ENCODE measurements around the gene INIP.
"Not testable (repeated sequence)": the region's sequence is repeated elsewhere in the genome, so short reads cannot be mapped to it uniquely, and the experiment has no call there.

The INIP gene

DNA sequence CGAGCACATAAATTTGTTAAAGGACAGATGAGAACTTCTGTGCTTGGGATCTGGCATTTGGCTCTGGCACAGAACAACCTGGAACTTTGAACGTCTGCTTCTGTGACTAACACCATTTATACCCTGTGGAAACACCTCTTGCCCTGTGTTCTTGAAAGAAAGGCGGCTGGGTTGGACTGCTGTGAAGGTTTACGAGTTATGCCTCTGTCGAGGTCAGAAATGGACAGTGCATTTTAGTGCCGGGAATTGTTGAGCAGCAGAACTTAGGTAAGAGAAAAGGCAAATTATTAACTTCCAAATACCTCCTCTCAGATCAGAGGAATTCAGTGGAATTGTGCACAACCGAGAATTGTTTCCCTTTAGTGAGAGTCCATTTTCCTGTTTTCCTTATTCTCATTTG is 14.1 kb upstream of the INIP start:
- no peak for DNase-seq

GRCh38 chr9:112728401-112728800 is 10.5 kb upstream of the INIP start:
- no peak for DNase-seq

- no peak for DNase-seq
These were observed 8.5 kb upstream of the INIP start for GRCh38 chr9:112726428-112726827.

DNA sequence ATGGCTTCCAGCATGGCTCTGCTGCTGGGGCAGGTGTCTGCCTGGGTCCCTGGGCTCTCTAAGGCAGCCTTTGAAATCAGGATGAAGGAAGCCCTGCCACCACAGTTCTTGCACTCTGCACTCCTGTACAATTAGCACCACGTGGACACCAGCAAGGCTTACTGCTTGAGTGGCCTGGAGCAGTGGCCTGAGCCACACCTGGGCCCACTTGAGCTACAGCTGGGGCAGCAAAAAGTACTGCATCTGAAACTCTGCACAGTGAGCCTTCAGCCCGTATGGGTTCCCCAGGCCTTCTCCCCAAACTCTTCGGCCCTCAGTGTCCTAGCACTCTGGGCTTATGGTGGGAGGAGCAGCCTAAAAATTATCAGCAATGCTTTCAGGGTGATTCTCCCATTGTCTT is 8.0 kb upstream of the INIP start:
- DNase-seq, result no peak

DNA sequence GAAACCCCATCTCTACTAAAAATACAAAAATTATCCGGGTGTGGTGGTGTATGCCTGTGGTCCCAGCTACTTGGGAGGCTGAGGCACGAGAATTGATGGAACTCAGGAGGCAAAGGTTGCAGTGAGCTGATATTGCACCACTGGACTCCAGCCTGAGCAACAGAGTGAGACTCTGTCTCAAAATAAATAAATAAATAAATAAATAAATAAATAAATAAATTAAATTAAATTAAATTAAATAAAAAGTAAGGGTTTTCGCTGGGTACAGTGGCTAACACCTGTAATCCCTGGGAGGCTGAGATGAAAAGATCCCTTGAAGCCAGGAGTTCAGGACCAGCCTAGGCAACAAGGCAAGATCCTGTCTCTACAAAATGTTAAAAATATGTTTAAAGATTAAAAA is 4.8 kb upstream of the INIP start:
- not testable (repeated sequence) for DNase-seq

GRCh38 chr9:112720113-112720780 is 2.3 kb upstream of the INIP start:
- DNase-seq, result no peak

DNA sequence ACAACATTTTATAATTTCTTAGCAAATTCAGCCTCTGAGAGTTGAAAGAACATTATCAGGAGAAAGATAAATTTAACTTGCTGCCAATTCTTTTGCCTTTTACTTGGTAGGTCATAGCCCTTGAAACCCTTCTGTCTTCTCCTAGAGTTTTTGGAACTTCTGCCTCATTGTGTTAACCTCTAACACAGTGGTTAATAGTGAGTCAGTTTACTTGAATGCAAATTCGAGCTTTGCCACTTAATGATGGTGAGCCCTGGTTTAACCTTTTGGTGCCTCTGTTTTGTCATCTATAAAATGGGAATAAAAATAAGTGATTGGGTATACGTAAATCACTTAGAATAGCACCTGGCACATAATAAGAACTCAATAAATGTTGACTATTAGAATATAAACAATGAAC is 1.8 kb upstream of the INIP start:
- no peak for DNase-seq

GRCh38 chr9:112719241-112719691 is 1.3 kb upstream of the INIP start:
- no peak for DNase-seq

- no peak for DNase-seq
These were observed 5.2 kb downstream of the INIP start for GRCh38 chr9:112712678-112713077.

GRCh38 chr9:112711050-112711689 is 6.7 kb downstream of the INIP start:
- no peak for DNase-seq

DNA sequence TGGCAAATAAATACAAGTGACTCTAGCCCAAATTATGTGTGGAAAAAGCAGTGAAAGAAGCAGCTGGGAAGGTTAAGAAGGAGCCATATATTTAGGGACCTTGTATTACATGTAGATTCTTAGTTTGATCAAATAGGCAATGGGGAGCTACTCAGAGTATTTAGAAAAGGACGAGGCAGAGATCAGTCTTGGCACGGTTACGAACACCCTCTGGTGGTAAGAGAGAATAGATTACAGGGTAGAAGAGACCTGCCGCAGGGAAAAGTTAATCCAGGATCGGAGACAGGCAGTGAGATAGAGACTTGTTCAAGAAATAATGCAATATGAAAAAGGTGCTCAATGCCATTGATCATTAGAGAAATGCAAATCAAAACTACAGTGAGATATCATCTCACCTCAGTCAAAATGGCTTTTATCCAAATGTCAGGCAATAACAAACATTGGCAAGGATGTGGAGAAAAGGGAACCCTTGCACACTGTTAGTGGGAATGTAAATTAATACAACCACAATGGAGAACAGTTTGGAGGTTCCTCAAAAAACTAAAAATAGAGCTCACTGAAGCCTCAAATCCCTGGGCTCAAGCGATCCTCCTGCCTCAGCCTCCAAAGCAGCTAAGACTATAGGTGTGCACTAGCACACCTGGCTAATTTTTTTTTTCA is 12.0 kb downstream of the INIP start:
- no peak for DNase-seq

DNA sequence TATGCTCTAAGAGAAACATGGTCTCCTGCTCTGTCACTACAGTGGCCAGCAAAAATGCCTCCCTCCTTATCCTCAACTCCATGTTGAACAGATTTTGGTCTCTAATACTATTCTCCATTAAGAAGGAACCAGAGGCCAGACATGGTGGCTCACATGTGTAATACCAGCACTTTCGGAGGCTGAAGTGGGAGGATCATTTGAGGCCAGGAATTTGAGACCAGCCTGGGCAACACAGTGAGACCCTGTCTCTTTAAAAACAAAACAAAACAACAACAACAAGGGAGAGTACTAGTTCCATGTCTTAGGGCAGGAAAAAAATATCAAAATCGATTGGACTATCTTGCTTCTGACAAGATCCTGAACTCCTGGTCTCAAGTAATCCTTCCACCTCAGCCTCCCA is 14.6 kb downstream of the INIP start:
- no peak for DNase-seq

GRCh38 chr9:112700085-112700484 is 17.8 kb downstream of the INIP start:
- DNase-seq, result no peak

- no peak for DNase-seq
These were observed 18.7 kb downstream of the INIP start for GRCh38 chr9:112699230-112699629.

- DNase-seq, result no peak
These were observed 21.5 kb downstream of the INIP start for GRCh38 chr9:112696461-112696860.

- no peak for DNase-seq
These were observed 23.0 kb downstream of the INIP start for GRCh38 chr9:112694706-112695555.

- DNase-seq, result no peak
These were observed 28.7 kb downstream of the INIP start for GRCh38 chr9:112689161-112689740.

DNA sequence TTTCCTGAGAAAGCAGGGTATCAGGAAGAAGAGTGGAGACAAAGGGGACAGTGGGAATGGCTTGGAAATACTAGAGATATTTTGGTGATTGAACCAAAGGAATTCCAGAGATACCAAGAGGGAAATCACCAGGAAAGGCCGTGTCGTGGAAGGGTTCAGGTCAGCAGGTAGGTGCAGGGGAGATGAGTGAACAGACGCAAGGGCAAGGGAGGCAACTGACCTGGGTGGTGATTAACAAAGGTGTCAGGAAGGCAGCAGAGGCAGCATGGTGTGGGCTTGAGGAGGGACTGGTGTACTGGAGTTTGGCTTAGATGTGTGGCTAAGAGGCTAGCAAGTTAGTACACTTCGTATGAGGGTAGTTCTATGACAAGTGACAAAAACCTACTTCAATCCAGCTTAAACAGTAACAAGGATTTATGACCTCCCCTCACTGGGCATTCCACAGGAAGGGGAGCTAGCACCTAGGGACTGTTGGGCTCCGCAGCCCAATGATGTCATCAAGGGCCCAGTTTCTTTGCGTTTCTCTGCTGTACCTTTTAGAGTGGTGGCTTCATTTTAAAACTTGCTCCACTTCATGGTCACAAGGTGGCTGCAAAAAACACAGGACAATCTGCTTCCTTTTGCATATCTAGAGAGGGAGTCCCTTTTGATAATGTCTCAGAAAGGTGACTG is 37.0 kb downstream of the INIP start:
- DNase-seq, result no peak

- no peak for DNase-seq
These were observed 40.9 kb downstream of the INIP start for GRCh38 chr9:112677040-112677439.

DNA sequence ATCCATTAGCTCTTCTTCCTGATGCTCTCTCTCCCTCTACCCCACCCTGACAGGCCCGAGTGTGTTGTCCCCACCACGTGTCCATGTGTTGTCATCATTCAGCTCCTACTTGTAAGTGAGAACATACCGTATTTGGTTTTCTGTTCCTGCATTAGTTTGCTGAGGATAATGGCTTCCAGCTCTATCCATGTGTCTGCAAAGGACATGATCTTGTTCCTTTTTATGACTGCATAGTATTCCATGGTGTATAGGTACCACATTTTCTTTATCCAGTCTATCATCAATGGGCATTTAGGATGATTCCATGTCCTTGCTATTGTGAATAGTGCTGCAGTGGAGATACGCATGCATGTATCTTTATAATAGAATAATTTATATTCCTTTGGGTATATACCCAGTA is 44.7 kb downstream of the INIP start:
- DNase-seq, result not testable (repeated sequence)

GRCh38 chr9:112670991-112671625 is 46.8 kb downstream of the INIP start:
- DNase-seq, result no peak

DNA sequence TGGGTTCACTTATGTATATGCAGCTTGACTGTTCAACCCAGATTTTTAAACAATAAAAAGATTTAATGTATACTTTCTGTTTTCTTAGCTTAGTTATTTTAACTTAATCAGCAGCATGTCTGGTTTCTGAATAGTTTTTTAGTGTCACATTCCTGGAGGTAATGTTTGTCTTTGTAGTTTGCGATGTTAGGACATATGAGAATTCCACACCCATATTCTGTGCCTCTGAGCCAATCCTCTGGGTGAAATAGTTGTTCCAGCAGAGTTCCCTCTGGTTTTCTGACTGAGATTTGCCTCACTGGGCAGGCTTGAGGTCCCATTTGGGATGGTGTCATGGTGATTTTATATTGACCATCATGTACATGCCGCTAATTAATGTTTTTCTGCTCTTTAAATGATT is 48.6 kb downstream of the INIP start:
- DNase-seq, result no peak

All from T1000 (cell line).